RWPE1 (cell line): ENCODE results near the gene IL23A.

Experiments used
- CTCF ChIA-PET: fragments of 350-600 bp; sonication (Branson Sonifier 250); formaldehyde crosslinking; extraction: SDS; loops from one replicate; lab custom pipeline; 2021; lab: Yijun Ruan, JAX
- POLR2A ChIA-PET: fragments of 400-600 bp; formaldehyde crosslinking; extraction: SDS; loops from one replicate; lab custom pipeline; 2020; ENCODE audit warnings: antibody characterized with exemption; ENCODE audit not compliant: low non-redundant PET; lab: Yijun Ruan, JAX
- DNase-seq: peaks from one replicate; pipeline ENCODE4 v3.0.0; 2012; ENCODE audit warnings: low spot score
- H3K27ac ChIP-seq: fragments of 450-650 bp; 2 replicates; pipeline ENCODE4 v1.5.1; 2017
- TF ChIP-seq, protein P1 (sequence below): fragments of 450-650 bp; conservative IDR thresholded peaks from 2 replicates; pipeline ENCODE4 v1.5.1; 2017; ENCODE audit warnings: low read depth, mild to moderate bottlenecking

IL23A gene

DNA sequence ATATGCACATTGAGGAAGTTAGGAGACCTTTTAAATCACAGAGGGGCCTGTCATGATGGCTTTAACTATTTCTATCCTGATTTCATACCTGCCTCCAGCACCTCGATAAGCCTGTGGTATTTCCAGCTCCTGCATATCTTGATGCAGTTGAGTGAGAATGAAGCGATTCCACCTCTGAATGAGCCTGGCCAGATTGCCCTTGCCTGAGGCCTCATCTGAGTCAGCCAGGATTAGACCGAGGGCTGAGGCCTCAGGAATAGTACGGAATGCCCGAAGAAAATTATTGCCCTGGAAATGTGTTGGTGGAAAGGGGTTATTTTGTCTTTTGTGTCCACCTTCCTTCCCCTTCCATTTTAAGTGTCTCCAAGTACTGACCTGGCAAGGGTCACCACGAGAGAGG, 14.5 kb upstream of the IL23A start:
- ChIA-PET POLR2A (no interaction called here), CTCF (interaction anchor here (0.7 kb wide), 1 partner anchor 64 kb away, joined by 3 read pairs; no protein-coding TSS in a partner anchor)
- H3K27ac ChIP-seq: no peak overlapping the region
- TF ChIP-seq, protein P1, sequence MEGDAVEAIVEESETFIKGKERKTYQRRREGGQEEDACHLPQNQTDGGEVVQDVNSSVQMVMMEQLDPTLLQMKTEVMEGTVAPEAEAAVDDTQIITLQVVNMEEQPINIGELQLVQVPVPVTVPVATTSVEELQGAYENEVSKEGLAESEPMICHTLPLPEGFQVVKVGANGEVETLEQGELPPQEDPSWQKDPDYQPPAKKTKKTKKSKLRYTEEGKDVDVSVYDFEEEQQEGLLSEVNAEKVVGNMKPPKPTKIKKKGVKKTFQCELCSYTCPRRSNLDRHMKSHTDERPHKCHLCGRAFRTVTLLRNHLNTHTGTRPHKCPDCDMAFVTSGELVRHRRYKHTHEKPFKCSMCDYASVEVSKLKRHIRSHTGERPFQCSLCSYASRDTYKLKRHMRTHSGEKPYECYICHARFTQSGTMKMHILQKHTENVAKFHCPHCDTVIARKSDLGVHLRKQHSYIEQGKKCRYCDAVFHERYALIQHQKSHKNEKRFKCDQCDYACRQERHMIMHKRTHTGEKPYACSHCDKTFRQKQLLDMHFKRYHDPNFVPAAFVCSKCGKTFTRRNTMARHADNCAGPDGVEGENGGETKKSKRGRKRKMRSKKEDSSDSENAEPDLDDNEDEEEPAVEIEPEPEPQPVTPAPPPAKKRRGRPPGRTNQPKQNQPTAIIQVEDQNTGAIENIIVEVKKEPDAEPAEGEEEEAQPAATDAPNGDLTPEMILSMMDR: no peak
- DNase-seq: no peak

DNA sequence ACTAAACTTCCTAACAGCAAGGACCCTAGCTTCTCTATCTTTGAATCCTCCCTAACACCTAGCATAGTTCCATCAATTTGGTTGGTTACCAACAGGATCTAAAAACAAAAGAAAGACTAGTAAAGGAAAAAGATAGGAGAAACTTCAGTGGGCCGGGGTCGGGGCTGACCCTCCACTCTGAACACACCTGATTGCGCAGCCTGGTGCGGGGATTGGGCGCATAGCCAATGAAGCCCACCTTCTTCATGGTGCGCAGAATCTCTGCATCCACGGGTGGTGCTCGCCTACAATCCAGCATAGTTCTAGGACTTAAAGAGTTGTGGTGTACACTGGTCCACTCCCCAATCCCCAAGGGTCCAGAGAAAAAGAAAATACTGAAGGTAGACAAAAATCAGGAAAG, 12.6 kb upstream of the IL23A start:
- ChIA-PET POLR2A (no interaction called here), CTCF (no interaction called here)
- TF ChIP-seq, protein P1: no peak
- H3K27ac ChIP-seq: no peak overlapping the region
- no peak for DNase-seq

DNA sequence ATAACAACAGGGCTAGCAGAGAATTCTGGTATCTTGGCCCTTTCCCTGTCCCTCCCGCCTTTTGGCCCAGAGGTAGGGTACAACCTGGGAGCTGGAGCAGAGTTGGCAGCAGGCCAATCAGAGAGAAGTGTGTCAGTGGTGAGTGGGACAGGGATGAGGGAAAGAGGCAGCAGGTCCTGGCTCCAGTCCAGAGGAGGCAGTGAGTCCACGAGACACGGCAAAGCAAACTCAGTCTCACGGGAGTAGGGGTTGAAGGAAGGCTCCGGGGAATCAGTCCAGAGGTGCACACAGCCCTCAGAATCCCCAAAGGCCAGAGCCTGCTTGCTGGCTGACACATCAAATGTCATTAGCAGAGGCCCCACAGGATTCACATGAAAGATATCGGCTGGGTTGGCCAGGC, 12.2 kb upstream of the IL23A start:
- no peak overlapping the region for H3K27ac ChIP-seq
- no peak for DNase-seq
- TF ChIP-seq, protein P1: no peak
- CTCF ChIA-PET: no interaction called here
- POLR2A ChIA-PET: no interaction called here

DNA sequence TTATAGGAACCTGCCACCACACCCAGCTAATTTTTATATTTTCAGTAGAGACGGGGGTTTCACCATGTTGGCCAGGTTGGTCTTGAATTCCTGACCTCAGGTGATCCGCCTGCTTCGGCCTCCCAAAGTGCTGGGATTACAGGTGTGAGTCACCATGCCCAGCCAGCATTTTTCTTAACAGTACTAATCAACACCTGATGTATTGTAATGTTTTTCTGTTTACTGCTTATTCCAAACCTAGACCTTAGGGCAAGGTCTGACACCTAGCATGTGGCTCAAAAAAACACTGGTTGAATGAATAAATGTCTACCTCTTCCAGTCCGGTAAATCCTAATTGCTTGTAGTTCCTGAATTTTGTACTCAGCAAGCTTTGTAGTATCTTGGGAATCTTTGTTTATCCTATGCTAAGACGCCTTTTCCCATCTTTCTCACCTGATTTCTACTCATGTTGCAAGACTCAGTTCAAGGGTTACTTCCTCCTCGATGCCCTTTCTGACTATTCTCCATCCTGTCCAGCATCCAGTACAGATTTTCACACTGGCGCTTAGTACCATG, 7.7 kb upstream of the IL23A start:
- DNase-seq: no peak
- TF ChIP-seq, protein P1: no peak
- POLR2A ChIA-PET: interaction anchor here (0.6 kb wide), 1 partner anchor 79 kb away, joined by 3 read pairs; no protein-coding TSS in a partner anchor
- H3K27ac ChIP-seq: no peak overlapping the region
- CTCF ChIA-PET: no interaction called here

DNA sequence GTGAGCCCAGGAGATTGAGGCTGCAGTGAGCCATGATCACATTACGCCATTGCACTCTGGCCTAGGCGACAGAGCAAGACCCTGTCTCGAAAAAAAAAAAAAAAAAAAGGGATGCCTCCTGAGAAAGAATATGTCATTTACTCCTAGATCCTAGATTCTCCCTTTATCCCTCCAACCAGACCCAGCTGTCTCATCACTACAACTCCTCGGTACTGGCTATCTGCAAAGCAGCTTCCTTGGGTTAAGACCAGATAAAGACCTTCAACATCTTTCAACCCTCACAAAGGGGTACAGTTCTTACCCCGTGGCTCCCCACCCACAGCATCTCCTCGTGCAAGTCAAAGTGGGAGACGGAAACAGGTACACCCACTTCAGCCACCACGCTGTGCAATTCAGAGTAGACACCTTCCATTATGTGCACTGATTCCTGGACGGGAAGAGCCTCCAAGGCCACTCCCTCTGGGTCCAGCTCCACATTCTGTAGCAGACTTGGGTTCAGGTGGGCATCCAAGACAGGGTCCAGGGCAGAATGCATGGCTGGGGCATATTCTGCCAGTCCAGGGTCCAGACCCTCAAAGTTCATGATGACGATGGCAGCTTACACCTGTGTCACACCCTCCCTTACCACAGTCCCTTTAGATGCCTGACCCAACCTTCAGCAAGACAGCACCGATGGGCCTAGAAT, 6.0 kb upstream of the IL23A start:
- no peak for DNase-seq
- peak overlapping the region; percentile 89 for H3K27ac ChIP-seq
- CTCF ChIA-PET: interaction anchor here (0.7 kb wide), 1 partner anchor 61 kb away, joined by 5 read pairs; no protein-coding TSS in a partner anchor
- POLR2A ChIA-PET: interaction anchor here (0.6 to 0.7 kb wide), 2 partner anchors 10 to 21 kb away, joined by 3 read pairs; no protein-coding TSS in a partner anchor
- TF ChIP-seq, protein P1: no peak

DNA sequence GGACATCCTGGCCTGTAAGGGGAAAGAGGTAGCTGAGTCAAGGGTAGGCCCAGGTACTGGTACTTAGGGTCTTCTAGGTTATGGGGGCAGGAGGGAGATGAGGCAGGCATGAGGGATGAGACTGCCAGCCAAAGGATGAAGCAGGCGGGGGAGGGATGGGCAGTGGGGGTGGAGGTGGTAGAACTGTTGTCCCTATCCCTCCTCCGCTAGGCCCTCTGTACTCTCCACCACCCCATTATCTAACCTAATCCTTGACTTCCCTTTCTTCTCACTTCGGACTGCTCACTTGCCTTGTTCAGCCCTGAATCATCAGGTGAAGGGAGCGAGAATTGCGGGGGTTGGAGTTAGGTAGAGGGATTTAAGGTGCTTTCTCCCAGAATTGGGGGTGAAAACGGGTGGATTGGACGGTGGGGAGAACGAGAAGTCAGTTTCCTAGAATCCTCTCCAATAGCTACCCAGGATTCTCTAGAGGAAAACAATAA, 5.4 kb upstream of the IL23A start:
- H3K27ac ChIP-seq: peak overlapping the region; percentile 89
- peak; percentile 41 for DNase-seq
- POLR2A ChIA-PET: interaction anchor here (0.6 to 0.7 kb wide), 2 partner anchors 21 to 96 kb away, joined by 3 read pairs; no protein-coding TSS in a partner anchor
- TF ChIP-seq, protein P1: no peak
- CTCF ChIA-PET: interaction anchor here (0.6 kb wide), 1 partner anchor 16 kb away, joined by 3 read pairs; no protein-coding TSS in a partner anchor
